Left forelimb (tissue), 1 donor: ENCODE results near the gene PTPRK.

Experiments
- DNase-seq: peaks from one replicate; pipeline ENCODE4 v3.0.0-alpha.2; 2018; ENCODE audit warnings: low spot score

Gene PTPRK

DNA sequence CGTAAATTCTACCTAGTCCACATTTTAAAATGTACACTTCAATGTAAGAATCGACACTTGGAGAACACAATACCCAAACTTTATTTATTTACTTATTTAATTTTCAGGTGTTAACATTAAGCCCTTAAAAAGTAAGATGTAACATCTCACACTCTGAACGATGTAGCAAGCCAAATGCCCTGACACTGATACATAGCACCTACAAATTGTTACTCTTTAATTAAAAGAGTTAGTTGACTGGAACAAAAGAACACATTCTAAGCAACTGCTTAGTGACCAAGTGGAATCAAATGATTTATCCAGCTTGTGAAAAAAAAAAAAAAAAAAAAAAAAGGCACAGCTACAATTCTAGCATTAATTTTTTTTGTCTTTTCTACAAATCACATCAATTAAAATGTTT, 327.4 kb downstream of the PTPRK start:
- DNase-seq = no peak

DNA sequence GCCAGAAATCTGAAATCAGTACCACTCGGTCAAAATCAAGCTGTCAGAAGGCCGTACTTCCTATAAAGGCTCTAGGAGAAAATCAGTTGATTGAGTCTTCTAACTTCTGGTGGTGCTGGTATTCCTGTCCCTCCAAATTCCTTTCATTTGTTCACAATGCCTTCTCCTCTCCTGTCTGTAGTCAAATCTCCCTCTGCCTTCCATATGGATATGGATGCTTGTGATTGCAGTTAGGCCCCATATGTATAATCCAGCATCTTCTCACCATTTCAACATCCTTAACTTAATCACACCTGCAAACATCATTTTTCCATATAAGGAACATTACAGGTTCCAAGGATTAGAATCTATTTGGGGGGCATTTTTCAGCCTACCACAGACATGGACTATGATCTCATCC, 331.7 kb downstream of the PTPRK start:
- DNase-seq = no peak

DNA sequence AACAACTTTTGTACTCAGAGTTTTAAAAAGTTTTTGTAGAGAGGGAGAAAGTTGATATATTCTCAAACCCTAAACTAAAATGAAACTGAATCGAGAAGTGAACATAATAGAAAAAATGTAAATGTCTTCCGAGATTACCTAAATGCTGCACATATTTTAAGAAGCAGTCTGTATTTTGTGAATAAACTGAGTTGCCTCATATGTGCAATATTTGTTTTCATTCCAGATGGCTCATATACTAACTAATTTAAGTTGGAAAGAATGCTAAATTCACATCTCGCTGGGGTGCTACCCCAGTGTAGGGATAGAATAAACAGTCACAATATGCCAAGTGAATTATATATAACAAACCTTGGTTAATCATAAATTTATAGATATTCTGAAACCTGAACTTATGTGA, 333.7 kb downstream of the PTPRK start:
- DNase-seq = no peak

DNA sequence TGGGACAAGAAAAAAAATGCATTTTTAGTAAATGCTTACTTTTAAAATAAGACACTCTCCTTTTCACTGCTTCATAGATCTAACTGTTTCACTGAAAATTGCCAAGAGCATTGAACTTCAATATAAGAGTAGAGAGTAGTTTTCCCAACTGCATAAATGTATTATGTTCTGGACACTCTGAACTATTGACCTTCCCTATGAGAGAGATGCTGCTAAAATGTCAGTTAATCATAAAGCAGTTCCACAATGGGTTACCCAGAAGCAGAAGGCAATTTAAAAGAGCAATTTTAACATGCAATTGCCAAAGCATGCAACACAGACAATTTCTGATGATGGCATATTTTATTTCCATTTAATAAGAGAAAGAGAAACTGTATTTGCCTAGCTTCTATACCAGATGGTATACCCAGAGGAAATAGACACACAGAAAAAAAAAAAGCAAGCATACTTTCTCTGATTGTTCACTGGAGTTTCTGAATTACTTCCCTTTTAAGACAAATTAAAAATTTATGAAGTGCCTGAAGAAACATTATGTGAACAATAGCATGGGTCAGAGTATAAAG, 340.4 kb downstream of the PTPRK start:
- DNase-seq = no peak

DNA sequence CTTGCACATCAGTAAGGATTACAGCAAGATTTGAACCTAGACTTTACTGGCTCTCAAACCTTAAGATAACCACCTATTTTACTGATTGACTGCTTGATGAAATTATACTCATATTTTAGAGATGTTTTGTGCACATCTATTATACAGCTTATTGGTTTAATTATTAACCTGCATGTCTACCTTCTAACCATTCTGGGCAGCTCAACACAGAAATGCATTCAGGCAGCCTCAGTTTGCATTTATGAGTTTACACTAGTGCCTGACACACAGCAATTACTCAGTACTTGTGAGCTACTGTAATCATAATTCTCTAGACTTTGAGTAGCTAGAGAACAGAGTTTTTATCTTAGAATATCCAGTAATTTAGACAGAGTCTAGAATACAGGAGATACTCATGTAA, 345.7 kb downstream of the PTPRK start:
- DNase-seq = no peak

DNA sequence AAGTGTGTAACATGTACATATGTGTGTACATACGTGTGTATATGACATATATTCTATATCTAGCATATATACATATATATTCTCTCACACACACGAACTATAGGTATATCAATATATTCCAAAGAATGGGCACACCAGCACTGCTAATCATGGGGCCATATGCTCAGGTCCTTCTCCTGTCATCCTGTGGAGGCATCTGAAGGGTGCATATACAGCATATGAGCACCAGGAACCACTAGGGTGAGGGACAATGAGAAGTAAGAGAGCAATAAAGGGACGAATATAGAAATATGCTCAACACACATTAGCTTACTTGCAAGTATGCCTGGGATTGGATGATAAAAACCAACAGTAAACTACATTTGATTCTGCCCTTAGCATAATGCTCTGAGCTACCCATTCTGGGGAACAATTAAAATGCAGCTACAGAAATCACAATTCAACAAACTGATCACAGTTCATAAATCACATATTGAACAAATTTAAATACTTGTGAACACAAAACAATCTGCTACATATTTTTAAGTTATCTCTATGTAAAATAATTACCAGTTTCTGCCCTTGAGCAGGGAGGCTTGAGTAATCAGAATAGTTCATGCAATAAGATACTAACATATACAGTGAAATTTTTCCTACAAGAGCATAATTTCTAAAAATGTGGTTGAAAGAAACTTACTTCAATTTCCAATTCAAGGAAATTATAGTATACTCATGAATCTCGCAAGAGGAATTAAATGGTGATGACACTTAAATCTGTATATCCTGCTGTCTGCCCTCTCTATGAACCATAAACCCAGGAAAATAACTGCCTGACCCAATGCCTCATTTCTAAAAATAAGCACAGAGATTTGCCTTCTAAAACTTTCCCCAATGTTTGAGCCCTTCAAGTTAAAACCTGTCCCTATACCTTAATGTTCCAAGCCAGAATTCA, 347.4 kb downstream of the PTPRK start:
- no peak for DNase-seq

DNA sequence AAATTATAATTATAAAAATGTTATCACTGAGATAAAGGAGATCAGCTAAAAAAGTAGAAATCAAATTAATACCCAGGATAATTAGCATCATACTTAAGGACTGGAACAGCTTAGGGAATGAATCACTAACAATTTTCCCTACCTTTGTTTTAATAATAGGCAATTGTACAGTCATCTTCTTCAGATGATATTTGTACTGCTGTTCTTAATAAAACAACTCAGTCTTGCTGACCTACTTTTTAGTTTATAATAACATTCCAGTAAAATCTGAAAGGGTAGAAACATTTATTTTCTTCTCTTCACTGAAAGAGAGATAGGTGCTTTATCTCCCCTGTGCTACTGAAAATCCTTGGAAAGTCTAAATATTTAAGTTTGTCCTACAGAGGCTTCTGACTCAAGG, 348.3 kb downstream of the PTPRK start:
- no peak for DNase-seq

DNA sequence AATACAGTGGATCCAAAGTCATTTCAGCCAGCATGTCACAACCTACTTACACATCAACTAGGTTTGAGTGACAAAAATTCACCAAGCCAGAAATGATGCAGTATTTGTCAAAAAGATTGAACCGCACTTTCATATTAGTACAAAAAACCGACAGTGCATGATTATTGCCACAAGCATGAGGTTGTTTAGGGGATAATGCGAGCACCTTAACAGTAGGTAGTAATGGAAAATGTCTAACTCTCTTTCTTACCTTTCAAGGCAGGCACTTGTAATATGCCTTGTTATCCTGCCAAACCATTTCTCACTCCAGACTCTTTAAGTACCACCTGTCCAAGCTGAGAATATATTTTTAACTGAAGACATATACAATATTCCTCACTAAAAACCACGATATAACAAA, 349.2 kb downstream of the PTPRK start:
- no peak for DNase-seq

DNA sequence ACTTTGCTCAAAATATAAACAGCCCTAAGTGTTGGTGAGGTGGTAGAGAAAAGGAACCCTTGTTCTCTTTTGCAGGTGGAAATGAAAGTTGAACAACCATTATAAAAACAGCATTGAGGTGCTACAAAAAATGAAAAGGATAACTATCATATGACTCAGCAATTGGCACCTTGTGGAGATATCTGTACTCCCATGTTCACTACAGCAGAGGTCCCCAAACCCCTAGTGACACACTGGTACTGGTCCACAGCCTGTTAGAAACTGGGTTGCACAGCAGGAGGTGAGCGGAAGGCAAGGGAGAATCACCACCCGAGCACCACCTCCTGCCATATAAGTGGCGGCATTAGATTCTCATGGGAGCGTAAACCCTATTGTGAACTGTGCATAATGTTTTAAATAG, 352.2 kb downstream of the PTPRK start:
- no peak for DNase-seq

DNA sequence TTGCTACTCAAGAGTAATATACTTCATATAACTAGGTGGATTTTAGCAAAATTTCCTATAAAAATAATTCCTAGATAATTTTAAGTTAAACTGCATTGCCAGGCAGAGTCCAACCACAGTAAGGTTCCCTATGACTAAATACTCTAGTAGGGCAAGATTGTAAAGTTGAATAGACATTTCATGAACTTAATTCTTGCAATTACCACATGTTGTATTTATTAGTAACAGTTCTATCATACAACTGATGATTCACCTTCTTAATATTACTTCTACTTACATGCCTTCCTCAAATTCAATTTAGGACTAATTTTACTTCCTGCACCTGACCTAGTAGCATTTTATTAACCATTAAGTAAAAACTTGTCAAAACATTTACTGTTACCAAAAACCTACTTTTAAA, 352.8 kb downstream of the PTPRK start:
- DNase-seq = no peak

DNA sequence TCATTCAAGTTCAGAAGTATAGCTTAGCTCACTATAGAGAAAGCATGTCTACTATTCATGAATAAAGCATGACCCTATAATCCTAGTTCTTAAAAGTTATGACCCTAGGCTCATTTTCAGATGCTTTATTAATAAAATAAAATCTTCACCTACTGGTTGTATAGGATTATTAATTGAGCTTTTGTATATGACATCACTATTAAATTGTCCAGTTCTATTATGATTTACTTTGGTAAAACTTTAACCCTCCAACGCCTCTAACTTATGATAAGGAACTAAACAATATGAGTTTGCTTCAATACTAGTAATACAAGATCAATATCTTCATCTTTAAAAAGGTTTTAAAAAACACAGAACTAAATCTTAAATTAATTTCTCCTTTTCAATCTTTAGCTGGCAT, 356.1 kb downstream of the PTPRK start:
- DNase-seq = no peak

DNA sequence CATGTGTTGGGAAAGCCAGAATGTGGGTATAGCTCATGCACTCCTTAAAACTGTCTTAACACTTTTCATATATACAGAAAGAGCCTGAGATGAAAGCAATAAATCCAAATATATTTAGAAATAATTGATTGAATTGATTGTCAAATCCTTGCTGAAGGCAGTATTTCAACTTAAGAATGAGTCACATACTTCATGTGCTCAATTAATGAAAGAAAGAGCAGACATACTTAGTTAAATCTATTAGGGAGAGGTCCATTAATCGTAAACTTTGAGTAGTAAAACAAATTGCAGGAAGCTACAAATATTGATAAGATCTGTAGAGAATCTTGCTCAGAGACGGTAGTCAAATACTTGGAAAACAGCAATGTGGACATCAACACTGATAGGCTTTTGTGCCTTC, 358.0 kb downstream of the PTPRK start:
- DNase-seq = no peak

DNA sequence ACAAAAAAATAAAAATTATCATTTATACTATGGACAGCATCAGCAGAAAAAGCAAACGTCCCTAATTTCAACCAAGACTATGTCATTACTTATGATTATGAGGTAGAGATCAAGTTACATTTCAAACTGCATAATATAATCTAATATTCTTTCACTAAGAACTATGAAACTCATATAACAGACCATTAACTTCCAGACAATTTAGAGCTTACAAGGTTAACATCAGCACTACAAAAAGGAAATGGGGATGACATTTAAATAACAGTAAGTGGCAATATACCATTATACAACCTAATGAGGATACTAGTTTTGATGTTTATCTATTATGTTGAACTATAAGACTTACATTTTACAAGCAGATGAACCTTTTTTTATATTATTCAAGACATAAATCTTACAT, 358.6 kb downstream of the PTPRK start:
- DNase-seq = no peak

DNA sequence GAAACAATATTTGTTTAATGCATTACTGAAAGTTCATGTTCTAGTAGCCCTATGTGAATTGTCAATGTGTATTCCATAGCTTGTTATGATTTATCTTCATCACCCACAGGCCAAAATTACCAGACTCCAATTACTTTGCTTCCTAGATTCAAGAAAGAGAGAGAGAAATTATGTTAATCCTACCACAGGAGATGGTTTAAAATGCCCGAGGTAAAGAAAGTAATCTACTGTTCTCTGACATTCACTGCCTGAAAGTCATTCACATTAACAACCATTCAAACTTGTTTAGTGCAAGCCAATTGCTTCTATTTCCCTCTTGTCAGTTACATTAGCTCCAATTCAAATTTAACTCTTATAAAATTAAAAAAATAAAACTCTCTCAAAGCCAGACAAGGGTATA, 359.1 kb downstream of the PTPRK start:
- no peak for DNase-seq

DNA sequence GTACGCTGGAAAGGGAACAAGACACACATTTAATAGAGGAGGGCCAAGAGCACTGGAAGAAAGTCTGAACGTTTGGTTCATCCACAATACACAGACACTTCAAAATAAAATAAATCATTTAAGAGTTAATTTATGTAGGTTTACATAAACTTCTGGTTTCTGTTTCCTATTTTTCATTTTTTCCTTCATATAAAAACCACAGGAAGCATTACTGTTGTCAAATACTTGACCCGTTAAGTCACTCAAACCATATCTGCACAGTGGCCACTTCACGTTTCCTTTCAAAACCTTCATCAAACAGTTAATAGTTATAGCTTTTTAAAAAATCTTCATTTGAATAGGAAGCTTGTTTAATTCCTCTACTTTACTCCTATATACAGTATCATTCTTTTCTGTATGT, 361.9 kb downstream of the PTPRK start:
- no peak for DNase-seq

DNA sequence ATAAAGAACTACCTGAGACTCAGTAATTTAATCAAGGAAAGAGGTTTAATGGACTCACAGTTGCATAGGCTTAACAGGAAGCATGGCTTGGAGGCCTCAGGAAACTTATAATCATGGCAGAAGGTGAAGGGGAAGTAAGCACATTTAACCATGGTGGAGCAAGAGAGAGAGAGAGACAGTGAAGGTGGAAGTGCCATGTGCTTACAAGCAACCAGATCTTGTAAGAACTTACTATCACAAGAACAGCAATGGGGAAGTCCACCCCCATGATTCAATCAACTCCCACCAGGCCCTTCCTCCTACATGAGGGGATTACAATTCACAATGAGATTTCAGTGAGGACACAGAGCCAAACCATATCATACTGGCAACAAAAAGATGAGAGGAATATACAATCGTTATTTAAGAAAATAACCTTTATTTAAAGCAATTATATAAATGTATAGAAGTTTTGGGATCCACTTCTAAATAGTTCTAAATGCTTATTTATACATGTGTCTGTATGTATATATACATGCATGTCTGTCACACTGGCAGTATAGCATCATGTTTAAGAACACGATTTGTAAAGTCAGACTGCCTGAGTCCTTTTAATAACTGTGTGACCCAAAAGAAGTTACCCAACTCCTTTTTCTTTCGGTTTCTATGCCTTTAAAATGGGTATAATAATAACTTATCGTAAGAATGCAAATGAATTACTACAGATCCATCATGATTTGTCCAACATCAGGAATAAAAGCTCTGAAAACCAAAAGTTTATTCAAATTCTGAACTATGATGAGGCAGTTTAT, 363.9 kb downstream of the PTPRK start:
- DNase-seq = no peak

DNA sequence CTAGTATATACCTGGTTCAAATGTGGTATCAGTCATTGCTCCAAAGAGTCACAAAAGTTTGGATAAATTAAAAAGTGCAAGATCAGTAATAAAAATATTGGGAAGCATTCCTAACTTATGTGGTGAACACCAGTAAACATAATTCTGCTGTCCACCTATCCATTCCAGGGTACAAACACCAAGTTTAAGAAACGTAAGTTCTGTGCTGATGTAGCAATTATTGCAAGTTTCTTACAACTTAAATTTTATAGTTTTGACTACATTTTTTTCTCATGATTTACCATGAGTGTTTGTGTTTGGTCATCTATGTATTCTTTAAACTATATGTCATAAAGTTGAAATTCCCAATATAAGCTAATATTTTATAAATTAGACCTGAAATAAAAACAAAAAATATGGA, 364.6 kb downstream of the PTPRK start:
- no peak for DNase-seq

DNA sequence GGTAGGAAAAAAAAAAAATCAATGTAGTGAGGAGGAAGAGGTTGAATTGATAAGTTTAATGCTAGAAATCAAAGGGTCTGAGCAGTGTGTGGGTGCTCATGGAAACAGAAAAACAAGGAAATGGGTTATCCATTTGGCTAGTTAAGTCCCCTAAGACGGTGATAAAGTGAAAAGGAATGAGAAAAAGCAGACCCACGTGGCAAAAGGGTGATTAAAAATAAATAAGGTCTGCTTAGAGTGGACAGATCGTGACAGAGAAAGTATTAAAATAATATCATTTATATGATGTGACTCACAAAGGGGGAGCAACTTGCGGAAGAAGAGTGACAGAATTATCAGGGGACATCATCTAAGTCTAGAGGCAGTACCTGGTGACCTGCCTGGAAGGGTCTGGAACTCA, 367.8 kb downstream of the PTPRK start:
- no peak for DNase-seq

DNA sequence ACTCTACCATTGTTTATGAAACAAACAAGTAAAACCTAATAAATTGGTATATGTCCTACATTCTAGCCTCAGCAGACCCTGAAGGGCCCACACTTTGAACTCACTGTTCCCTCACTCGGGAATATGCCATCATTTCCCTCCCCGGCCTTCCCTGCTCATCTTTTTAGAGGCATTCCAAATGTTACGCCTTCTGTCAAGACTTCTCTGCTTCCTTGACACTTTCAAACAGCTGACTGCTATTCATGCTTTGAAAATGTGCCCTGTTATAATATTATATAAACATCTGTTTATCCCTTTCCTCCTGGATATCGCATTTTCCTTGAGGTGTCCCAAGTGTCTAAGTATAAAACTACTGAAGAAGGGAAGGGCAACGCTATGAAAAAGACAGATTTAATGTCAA, 370.0 kb downstream of the PTPRK start:
- no peak for DNase-seq

DNA sequence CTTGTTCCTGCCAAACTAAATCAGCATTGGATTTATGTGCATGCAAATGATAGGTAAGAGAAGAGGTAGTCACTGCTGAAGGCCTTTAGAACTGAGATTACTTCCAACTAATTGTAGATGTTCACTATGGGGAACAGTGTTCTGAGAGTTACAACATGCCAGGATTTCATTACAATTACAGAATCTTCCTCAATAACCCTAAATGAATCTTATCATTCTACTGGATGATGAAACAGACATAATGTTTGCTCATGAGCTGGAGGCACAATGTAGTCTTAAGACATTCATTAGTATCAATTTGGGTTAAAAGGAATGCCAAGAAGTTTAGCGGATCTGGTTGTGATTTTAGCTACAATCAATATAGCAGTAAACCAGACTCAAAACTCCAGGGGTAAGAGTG, 370.6 kb downstream of the PTPRK start:
- DNase-seq = no peak

DNA sequence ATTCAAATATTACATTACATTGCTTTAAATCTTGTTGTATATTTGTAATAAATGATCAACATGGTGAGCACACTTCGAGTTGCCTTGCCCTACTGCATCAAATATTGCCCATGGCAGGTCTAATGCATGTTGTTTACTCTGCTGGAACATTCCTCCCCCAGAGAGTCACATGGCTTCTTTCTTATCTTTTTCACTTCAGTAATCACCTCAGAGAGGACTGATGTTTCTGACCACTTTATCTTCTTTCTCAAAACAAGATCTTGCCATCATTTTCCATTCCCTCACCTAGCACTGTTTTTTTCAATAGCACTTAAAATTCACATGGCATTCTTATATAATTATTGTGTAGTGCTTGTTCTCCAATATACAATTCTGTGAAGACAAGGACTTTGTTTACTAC, 376.1 kb downstream of the PTPRK start:
- DNase-seq = no peak

DNA sequence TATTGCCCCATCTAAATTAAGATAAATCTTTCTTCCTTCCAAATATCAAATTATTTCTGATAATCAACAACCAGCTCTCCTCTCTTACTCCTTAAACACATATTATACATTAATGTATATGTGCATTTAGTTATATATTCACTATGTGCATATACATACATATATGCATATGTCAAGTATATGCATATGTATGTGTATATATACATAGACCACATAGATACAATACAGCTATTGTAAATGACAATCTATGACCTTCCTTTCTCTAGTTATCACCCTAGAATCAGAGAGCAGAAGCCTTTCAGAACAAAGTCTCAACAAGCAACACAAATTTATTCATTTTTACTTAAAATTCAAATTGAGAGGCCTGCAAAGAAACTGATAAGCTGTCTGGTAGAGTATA, 378.5 kb downstream of the PTPRK start:
- DNase-seq = no peak

DNA sequence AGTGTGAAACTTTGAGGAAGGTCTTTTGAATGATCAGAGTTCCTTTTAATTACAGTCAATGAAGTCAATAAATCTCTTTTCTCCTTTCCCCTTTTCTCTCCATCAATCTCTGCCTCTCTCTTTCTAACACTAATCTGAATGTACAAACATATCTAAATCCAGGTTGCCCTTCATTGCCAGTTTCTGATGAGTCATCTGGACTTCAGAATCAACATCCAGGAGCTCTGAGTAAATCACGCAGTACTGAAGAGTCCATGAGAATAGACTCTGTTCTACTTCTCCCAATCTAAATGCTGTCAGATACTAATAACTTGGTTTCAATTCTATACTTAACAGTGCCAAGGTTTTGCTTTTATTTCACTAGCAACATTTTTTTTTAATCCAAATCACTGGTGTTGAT, 380.9 kb downstream of the PTPRK start:
- DNase-seq = no peak
